Adrenal gland (tissue), 5 donors: ENCODE results near the gene SLC9A3.

ENCODE experiments used
- CTCF ChIP-seq, 6 experiments: fragments of 450-650 bp in 4 of 6; fragments of 200-600 bp in 2 of 6; sonication (generic) in 1 of 6; IDR thresholded peaks; 1 replicate in 5 of 6; 2 replicates in 1 of 6; pipeline versions ENCODE4 v1.5.1 to v1.8.0; 2016 to 2021; ENCODE audit warnings: antibody characterized with exemption in 6 of 6, mild to moderate bottlenecking in 2 of 6, moderate library complexity in 1 of 6
- POLR2A ChIP-seq, 2 donors: fragments of 450-650 bp; IDR thresholded peaks; one replicate each; pipeline ENCODE4 v1.6.1; 2017; ENCODE audit warnings: antibody characterized with exemption in 2 of 2, mild to moderate bottlenecking in 2 of 2, moderate library complexity in 1 of 2
- donor health status: DM: no; HTN: no; CAD: no.

GRCh38 chr5:573206-573605 lies 49.0 kb upstream of the SLC9A3 start:
- no peak for TF ChIP-seq CTCF (IDR thresholded peaks at IDR 0.05)
- TF ChIP-seq POLR2A (IDR thresholded peaks at IDR 0.05), result no peak
